GM12891 (cell line): Measurements from ENCODE around the gene NT5M.

ENCODE experiments used
- DNase-seq: peaks from one replicate; pipeline ENCODE4 v3.0.0; 2011; ENCODE audit warnings: low spot score; ENCODE audit not compliant: insufficient read length
- FAIRE-seq: peaks from 2 replicates; lab custom pipeline; 2011; peaks lifted over from hg19 to GRCh38; lab: Jason Lieb, UNC
- PAX5 ChIP-seq: IDR thresholded peaks from 2 replicates; pipeline ENCODE4 v1.6.1; 2011; ENCODE audit warnings: low read length, moderate library complexity, mild to moderate bottlenecking; ENCODE audit not compliant: insufficient read depth, severe bottlenecking
- POLR2A ChIP-seq: IDR thresholded peaks from 2 replicates; pipeline ENCODE4 v1.6.1; 2011; ENCODE audit warnings: low read depth, low read length, control low read depth
- POLR2AphosphoS5 ChIP-seq: IDR thresholded peaks from 2 replicates; pipeline ENCODE4 v1.6.1; 2011; ENCODE audit warnings: low read depth, low read length, control low read depth
- POU2F2 ChIP-seq: IDR thresholded peaks from 2 replicates; pipeline ENCODE4 v1.6.1; 2011; ENCODE audit warnings: low read depth, mild to moderate bottlenecking, control low read depth, low read length, moderate library complexity
- SPI1 ChIP-seq: IDR thresholded peaks from 2 replicates; pipeline ENCODE4 v1.6.1; 2011; ENCODE audit warnings: low read depth, low read length, control low read depth
- TAF1 ChIP-seq: IDR thresholded peaks from 2 replicates; pipeline ENCODE4 v1.6.1; 2011; ENCODE audit warnings: low read depth, low read length, control low read depth

Gene NT5M

DNA sequence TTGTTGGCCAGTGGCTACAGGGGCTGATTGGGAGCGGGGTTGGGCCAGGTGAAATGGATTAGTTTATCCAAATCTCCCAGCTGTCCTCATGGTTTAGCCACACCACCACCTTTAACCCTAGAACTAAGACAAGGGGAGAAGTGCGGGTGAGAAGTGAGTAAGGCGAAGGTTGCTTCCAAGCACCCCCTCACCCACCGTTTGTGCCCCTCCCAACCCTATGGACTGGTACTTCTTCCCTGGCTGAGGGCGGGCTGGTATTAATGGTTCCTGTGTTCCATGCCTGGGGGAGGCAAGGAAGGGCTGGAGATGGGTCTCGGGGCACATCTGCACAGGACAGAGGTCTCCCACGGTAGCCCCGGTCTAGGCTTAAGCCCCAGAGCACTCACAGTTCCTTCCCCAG is 25.1 kb downstream of the NT5M start:
- FAIRE-seq = no peak
- no peak for DNase-seq
- TF ChIP-seq PAX5 (no peak), TAF1 (no peak), POLR2AphosphoS5 (no peak), POU2F2 (no peak), POLR2A (no peak), SPI1 (no peak)

- FAIRE-seq (no peak), DNase-seq (no peak)
- TF ChIP-seq POU2F2 (no peak), PAX5 (no peak), TAF1 (no peak), POLR2AphosphoS5 (no peak), POLR2A (no peak), SPI1 (no peak)
Measured at GRCh38 chr17:17341452-17341851, 38.3 kb downstream of the NT5M start.

DNA sequence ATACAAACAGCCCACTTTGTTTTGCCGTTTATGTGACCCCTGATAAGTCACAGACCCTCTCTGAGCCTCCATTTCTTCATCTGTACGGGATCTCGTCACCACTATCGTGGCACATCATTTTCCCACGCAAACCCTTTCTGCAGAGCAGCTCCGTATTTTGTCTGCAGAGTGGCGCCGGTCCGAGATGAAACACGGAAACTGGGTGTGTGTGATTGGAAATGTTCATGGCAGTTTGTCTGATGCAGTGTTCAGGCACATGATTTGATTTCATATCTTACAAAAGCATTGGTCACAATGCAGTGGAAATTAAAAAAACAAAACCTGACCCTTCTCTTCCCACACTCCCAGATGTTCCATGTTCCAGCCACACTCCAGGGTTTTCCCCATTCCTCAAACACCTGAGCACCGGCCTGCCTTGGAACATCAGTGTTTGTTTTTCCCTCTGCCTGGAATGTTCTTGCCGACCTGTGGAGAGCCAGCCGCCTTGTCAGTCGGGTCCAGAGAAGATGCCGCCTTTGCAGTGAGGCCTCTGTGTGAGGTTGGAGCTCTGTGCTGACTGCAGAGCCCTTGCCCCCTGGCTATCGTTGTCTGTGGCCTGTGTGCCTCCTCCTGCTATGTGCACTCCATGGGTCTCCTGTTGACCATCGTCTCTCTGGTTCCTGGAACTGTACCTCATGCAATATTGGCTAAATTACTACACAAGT is 39.2 kb downstream of the NT5M start:
- no peak for FAIRE-seq
- TF ChIP-seq POLR2AphosphoS5 (no peak), SPI1 (no peak), POLR2A (no peak), PAX5 (no peak), POU2F2 (no peak), TAF1 (no peak)
- DNase-seq = no peak

GRCh38 chr17:17343160-17343735 is 40.1 kb downstream of the NT5M start:
- no peak for TF ChIP-seq PAX5
- TF ChIP-seq POU2F2 = no peak
- TF ChIP-seq SPI1 = no peak
- TF ChIP-seq POLR2AphosphoS5 = no peak
- TF ChIP-seq POLR2A = no peak
- no peak for TF ChIP-seq TAF1
- DNase-seq = no peak
- FAIRE-seq = no peak

GRCh38 chr17:17343896-17344506 is 40.8 kb downstream of the NT5M start:
- DNase-seq (no peak), FAIRE-seq (no peak)
- no peak for TF ChIP-seq SPI1
- no peak for TF ChIP-seq POLR2A
- no peak for TF ChIP-seq TAF1
- no peak for TF ChIP-seq POLR2AphosphoS5
- TF ChIP-seq PAX5 = no peak

GRCh38 chr17:17344507-17345293 is 41.5 kb downstream of the NT5M start:
- no peak for FAIRE-seq
- DNase-seq = no peak
- TF ChIP-seq POLR2AphosphoS5 (no peak), POLR2A (no peak), SPI1 (no peak), PAX5 (no peak)

GRCh38 chr17:17345294-17345597 is 42.1 kb downstream of the NT5M start:
- FAIRE-seq = no peak
- no peak for DNase-seq
- no peak for TF ChIP-seq PAX5
- TF ChIP-seq POU2F2 = no peak
- TF ChIP-seq POLR2A = no peak
- no peak for TF ChIP-seq POLR2AphosphoS5
- no peak for TF ChIP-seq TAF1
- TF ChIP-seq SPI1 = no peak

DNA sequence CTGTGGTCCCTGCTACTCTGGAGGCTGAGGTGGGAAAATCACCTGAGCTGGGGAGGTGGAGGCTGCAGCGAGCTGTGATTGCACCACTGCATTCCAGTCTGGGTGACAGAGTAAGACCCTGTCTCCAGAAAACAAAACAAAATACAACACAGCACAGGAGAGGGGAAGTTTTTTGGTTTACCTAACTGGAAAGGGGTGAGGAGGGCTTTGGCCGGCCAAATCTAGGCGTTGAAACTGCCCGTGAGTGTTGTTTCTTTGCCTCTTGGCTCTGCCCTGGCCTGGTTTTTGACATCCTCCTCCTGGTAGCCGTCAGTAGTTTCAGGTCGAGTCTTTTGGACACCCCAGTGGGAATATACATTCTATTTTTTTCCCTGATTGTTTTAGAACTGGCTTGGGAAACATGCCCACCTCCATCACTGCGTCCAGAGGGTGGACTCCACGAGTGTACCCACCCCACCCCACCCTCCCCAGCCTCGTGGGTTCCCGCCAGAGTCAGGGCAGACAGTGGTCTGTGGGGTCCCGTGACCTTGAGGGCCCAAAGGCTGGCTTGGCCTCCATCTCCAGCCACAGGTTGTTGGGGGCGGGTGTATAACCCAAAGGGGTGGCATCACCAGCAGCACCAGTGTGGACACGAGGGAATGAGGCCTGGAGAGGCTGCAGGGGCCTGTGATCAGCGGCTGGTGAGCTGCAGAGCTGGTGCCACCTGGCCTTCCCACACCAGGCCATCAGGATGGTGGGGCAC is 42.7 kb downstream of the NT5M start:
- FAIRE-seq (no peak), DNase-seq (no peak)
- TF ChIP-seq POU2F2 = no peak
- TF ChIP-seq SPI1 = no peak
- TF ChIP-seq TAF1 = no peak
- TF ChIP-seq PAX5 = no peak
- TF ChIP-seq POLR2A = no peak
- no peak for TF ChIP-seq POLR2AphosphoS5

GRCh38 chr17:17346428-17347233 is 43.5 kb downstream of the NT5M start:
- FAIRE-seq (no peak), DNase-seq (no peak)
- no peak for TF ChIP-seq POLR2A
- no peak for TF ChIP-seq TAF1
- no peak for TF ChIP-seq POU2F2
- TF ChIP-seq SPI1 = no peak
- TF ChIP-seq PAX5 = no peak
- no peak for TF ChIP-seq POLR2AphosphoS5
